IMR-90 (cell line): Measurements from ENCODE around the gene SPOCK3. TPM values are rescaled to one million over a fixed set of nuclear protein-coding genes. Genes with fewer than 3 reads are reported as not detected.

Experiments
- ATAC-seq: fragments of 200-7000 bp; cut with Tn5 transposase; 2 replicates; pipeline ENCODE4 v1.9.1; 2020; ENCODE audit warnings: low read depth, mild to moderate bottlenecking, moderate library complexity
- BruUV-seq: library from RNA; stranded (reverse); fragments of 400-500 nt; replicated peaks from 2 replicates; lab custom pipeline; 2021; lab: Mats Ljungman, UMichigan
- CTCF ChIA-PET: fragments of 300-600 bp; formaldehyde crosslinking; extraction: SDS; loops from one replicate; lab custom pipeline; 2021; ENCODE audit warnings: antibody characterized with exemption; lab: Yijun Ruan, JAX
- POLR2A ChIA-PET: fragments of 300-600 bp; sonication (Branson Sonifier 250); formaldehyde crosslinking; loops from one replicate; lab custom pipeline; 2022; ENCODE audit warnings: antibody characterized with exemption; ENCODE audit not compliant: unreplicated experiment; lab: Charles Lee
- DNase-seq: peaks from one replicate; pipeline ENCODE4 v3.0.0; 2013
- H2AFZ ChIP-seq: replicated peaks from 2 replicates; pipeline ENCODE3; 2013; ENCODE audit warnings: low read length, mild to moderate bottlenecking; ENCODE audit not compliant: poor library complexity
- H2AK5ac ChIP-seq: 2 replicates; pipeline ENCODE4 v1.6.1; 2013; ENCODE audit warnings: low read depth, low read length, inconsistent platforms
- H2AK9ac ChIP-seq: replicated peaks from 2 replicates; pipeline ENCODE3; 2013; ENCODE audit warnings: mild to moderate bottlenecking, low read depth, low read length, moderate library complexity; ENCODE audit not compliant: poor library complexity
- H2BK120ac ChIP-seq: 2 replicates; pipeline ENCODE4 v1.6.1; 2013; ENCODE audit warnings: low read depth, low read length, inconsistent platforms
- H2BK15ac ChIP-seq: 3 replicates; pipeline ENCODE4 v1.6.1; 2013; ENCODE audit warnings: low read depth, low read length, inconsistent platforms
- H2BK20ac ChIP-seq: 2 replicates; pipeline ENCODE4 v1.6.1; 2013; ENCODE audit warnings: low read depth, mild to moderate bottlenecking, inconsistent platforms, low read length, moderate library complexity
- H2BK5ac ChIP-seq: 2 replicates; pipeline ENCODE4 v1.6.1; 2013; ENCODE audit warnings: mild to moderate bottlenecking, low read depth, low read length, inconsistent platforms; ENCODE audit not compliant: poor library complexity, severe bottlenecking
- H3K14ac ChIP-seq: replicated peaks from 2 replicates; pipeline ENCODE4 v1.6.1; 2013; ENCODE audit warnings: low read depth, low read length, inconsistent platforms
- H3K18ac ChIP-seq: 2 replicates; pipeline ENCODE4 v1.6.1; 2013; ENCODE audit warnings: low read depth, low read length, control low read depth
- H3K23ac ChIP-seq: 2 replicates; pipeline ENCODE4 v1.6.1; 2013; ENCODE audit warnings: low read depth, low read length, inconsistent platforms
- H3K27ac ChIP-seq: 2 replicates; pipeline ENCODE4 v1.5.1; 2013; ENCODE audit warnings: mild to moderate bottlenecking, control low read depth, low read length; ENCODE audit not compliant: insufficient read depth
- H3K27me3 ChIP-seq: 2 replicates; pipeline ENCODE4 v1.6.1; 2013; ENCODE audit warnings: low read length; ENCODE audit not compliant: control insufficient read depth, insufficient read depth
- H3K36me3 ChIP-seq: 2 replicates; pipeline ENCODE4 v1.6.1; 2013; ENCODE audit warnings: low read length, mixed read lengths; ENCODE audit not compliant: control insufficient read depth, insufficient read depth
- H3K4ac ChIP-seq: 2 replicates; pipeline ENCODE4 v1.6.1; 2013; ENCODE audit warnings: low read depth, low read length, inconsistent platforms
- H3K4me1 ChIP-seq: 2 replicates; pipeline ENCODE4 v1.6.1; 2013; ENCODE audit warnings: low read length, mixed read lengths; ENCODE audit not compliant: control insufficient read depth, insufficient read depth
- H3K4me2 ChIP-seq: 2 replicates; pipeline ENCODE4 v1.6.1; 2013; ENCODE audit warnings: low read depth, mild to moderate bottlenecking, control low read depth, low read length, moderate library complexity
- H3K4me3 ChIP-seq: 2 replicates; pipeline ENCODE4 v1.5.1; 2013; ENCODE audit warnings: low read depth, mild to moderate bottlenecking, control low read depth, low read length, moderate library complexity; ENCODE audit not compliant: insufficient read depth
- H3K56ac ChIP-seq: 2 replicates; pipeline ENCODE4 v1.6.1; 2013; ENCODE audit warnings: low read length, inconsistent platforms; ENCODE audit not compliant: insufficient read depth; ENCODE audit errors: extremely low read depth
- H3K79me1 ChIP-seq, 2 experiments: 2 replicates each; pipeline ENCODE4 v1.6.1; 2013; ENCODE audit warnings: low read length in 2 of 2, inconsistent platforms in 1 of 2, low read depth in 1 of 2
- H3K9ac ChIP-seq: 2 replicates; pipeline ENCODE4 v1.6.1; 2013; ENCODE audit warnings: low read depth, low read length, control low read depth
- H3K9me1 ChIP-seq: 2 replicates; pipeline ENCODE4 v1.6.1; 2013; ENCODE audit warnings: low read length, inconsistent platforms; ENCODE audit not compliant: insufficient read depth
- H3K9me3 ChIP-seq: 2 replicates; pipeline ENCODE4 v1.6.1; 2013; ENCODE audit warnings: low read length; ENCODE audit not compliant: control insufficient read depth, insufficient read depth
- H4K20me1 ChIP-seq: 2 replicates; pipeline ENCODE4 v1.6.1; 2013; ENCODE audit warnings: low read length, inconsistent platforms; ENCODE audit not compliant: insufficient read depth
- H4K5ac ChIP-seq: 2 replicates; pipeline ENCODE4 v1.6.1; 2013; ENCODE audit warnings: mild to moderate bottlenecking, low read depth, low read length, control low read depth
- H4K8ac ChIP-seq, 2 experiments: 2 replicates each; pipeline ENCODE4 v1.6.1; 2013; ENCODE audit warnings: low read depth in 2 of 2, low read length in 2 of 2, control low read depth in 1 of 2, inconsistent platforms in 1 of 2
- H4K91ac ChIP-seq: 2 replicates; pipeline ENCODE4 v1.6.1; 2013; ENCODE audit warnings: low read depth, low read length, inconsistent platforms; ENCODE audit not compliant: insufficient read depth
- CEBPB ChIP-seq: IDR thresholded peaks from 2 replicates; pipeline ENCODE4 v1.6.1; 2012; ENCODE audit warnings: low read depth, low read length, improper control_type of control experiment
- CHD1 ChIP-seq: IDR thresholded peaks from 2 replicates; pipeline ENCODE4 v1.6.1; 2012; ENCODE audit warnings: low read depth, low read length, improper control_type of control experiment
- NFE2L2 ChIP-seq: fragments of 150-350 bp; IDR thresholded peaks from 2 replicates; pipeline ENCODE4 v1.6.1; 2016; ENCODE audit warnings: low read depth, mild to moderate bottlenecking, low read length
- RCOR1 ChIP-seq: IDR thresholded peaks from 2 replicates; pipeline ENCODE4 v1.6.1; 2012; ENCODE audit warnings: mild to moderate bottlenecking, low read length, improper control_type of control experiment; ENCODE audit not compliant: insufficient replicate concordance
- WGBS, 2 experiments: methylation state at CpG; one replicate each; pipeline versions ENCODE4 v1.1.5 to v1.1.7; 2013; ENCODE audit warnings: missing lambda C conversion rate in 2 of 2; ENCODE audit not compliant: insufficient read length in 1 of 2; ENCODE audit errors: extremely low coverage in 2 of 2; 5-methylcytosine and 5-hydroxymethylcytosine counted together
- dilution Hi-C: fragments of 300-500 bp; cut with HindIII; formaldehyde crosslinking; loops from one replicate; pipeline ENCODE4 v1.14.3; 2018; ENCODE audit warnings: low sequenced_read_pairs; ENCODE audit not compliant: unreplicated experiment
- in situ Hi-C: fragments of 300-500 bp; cut with MboI; formaldehyde crosslinking; loops from 3 replicates; pipeline ENCODE4 v1.14.3; 2019; ENCODE audit warnings: low sequenced_read_pairs, inconsistent platforms, mixed read lengths
- intact Hi-C: fragments of 100-400 bp; cut with micrococcal nuclease; formaldehyde crosslinking; loops from 2 replicates; pipeline ENCODE4 v1.10.0; 2022
- polyA plus RNA-seq, 3 experiments: library from polyadenylated mRNA; depleted of rRNA; stranded (reverse); fragments of >200 nt; gene quantifications; 2 replicates each; pipeline ENCODE4 v1.2.3, GENCODE V29; 2012; ENCODE audit warnings: low replicate concordance in 1 of 3
- total RNA-seq: library from RNA; depleted of rRNA; stranded (reverse); fragments of >200 nt; gene quantifications from 2 replicates; pipeline ENCODE4 v1.2.3, GENCODE V29; 2012
- TF ChIP-seq, protein P1 (sequence below): fragments of 150-350 bp; IDR thresholded peaks from 2 replicates; pipeline ENCODE4 v1.6.1; 2016; ENCODE audit warnings: low read depth, mild to moderate bottlenecking, low read length, moderate library complexity, borderline replicate concordance

Gene SPOCK3
- total and polyA plus RNA-seq, 2 of the 4 experiments (the other 2 are of a cell fraction): not detected

DNA sequence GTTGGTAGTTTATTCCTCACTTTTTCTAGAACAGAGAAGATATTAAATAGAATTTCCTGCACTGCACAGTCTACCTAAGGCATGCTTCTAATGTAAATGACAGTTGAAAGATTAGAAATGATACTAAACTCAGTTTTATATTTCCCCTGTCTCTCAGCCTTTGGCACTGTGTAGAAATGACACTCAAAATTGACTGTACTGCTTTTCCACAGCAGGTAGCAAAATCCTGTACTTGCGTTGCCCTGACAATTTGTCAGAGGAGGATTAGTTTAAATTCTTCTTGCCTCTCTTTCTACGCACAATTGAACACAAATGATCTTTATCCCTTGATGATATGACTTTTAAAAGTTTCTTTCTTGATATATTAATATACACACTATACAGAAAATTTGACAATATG is 347.6 kb downstream of the SPOCK3 start:
- in situ Hi-C loops (no loop called here), dilution Hi-C loops (no loop called here), intact Hi-C loops (no loop called here)
- Histone ChIP-seq H3K36me3 (no peaks in the 10 kb centered on the region), H3K18ac (no peak overlapping the region), H4K20me1 (no peaks in the 10 kb centered on the region), H3K4me3 (no peak overlapping the region), H3K9ac (no peak overlapping the region), H3K4ac (no peak overlapping the region), H3K56ac (no peak overlapping the region), H2AK5ac (no peak overlapping the region), H2AK9ac (no peak overlapping the region), H2BK15ac (no peak overlapping the region), H3K9me3 (0 out of 2 replicates have a peak, but pooled peaks cover 2% of the 10 kb centered on the region), H2BK5ac (no peak overlapping the region), H3K27me3 (no peaks in the 10 kb centered on the region), H4K5ac (no peak overlapping the region), H2AFZ (no peak overlapping the region), H3K27ac (no peak overlapping the region), H3K14ac (no peak overlapping the region), H4K8ac (no peak overlapping the region), H3K4me1 (no peaks in the 10 kb centered on the region), H4K91ac (no peak overlapping the region), H3K9me1 (no peaks in the 10 kb centered on the region), H3K4me2 (no peak overlapping the region), H3K79me1 (no peaks in the 10 kb centered on the region), H2BK20ac (no peak overlapping the region), H2BK120ac (no peak overlapping the region), H3K23ac (no peak overlapping the region)
- ChIA-PET POLR2A (no interaction called here), CTCF (no interaction called here)
- no peak for ATAC-seq
- BruUV-seq: no TSS peak
- no peak for DNase-seq
- TF ChIP-seq, protein P1, sequence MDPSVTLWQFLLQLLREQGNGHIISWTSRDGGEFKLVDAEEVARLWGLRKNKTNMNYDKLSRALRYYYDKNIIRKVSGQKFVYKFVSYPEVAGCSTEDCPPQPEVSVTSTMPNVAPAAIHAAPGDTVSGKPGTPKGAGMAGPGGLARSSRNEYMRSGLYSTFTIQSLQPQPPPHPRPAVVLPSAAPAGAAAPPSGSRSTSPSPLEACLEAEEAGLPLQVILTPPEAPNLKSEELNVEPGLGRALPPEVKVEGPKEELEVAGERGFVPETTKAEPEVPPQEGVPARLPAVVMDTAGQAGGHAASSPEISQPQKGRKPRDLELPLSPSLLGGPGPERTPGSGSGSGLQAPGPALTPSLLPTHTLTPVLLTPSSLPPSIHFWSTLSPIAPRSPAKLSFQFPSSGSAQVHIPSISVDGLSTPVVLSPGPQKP: no peak
- TF ChIP-seq NFE2L2 (no peak), CEBPB (no peak), RCOR1 (no peak), CHD1 (no peak)
- no CpG with 5 or more reads among the region's 2 CpGs for WGBS, 2 experiments
